ENCODE measurements around the gene ZNF512. TPM values are rescaled to one million over a fixed set of nuclear protein-coding genes. Genes with fewer than 3 reads are reported as not detected.
"Not testable (repeated sequence)": the region's sequence is repeated elsewhere in the genome, so short reads cannot be mapped to it uniquely, and the experiment has no call there.

The ZNF512 gene
- total and polyA plus RNA-seq, 8 donors = 6.1 to 20.5 (median 10.0) TPM

DNA sequence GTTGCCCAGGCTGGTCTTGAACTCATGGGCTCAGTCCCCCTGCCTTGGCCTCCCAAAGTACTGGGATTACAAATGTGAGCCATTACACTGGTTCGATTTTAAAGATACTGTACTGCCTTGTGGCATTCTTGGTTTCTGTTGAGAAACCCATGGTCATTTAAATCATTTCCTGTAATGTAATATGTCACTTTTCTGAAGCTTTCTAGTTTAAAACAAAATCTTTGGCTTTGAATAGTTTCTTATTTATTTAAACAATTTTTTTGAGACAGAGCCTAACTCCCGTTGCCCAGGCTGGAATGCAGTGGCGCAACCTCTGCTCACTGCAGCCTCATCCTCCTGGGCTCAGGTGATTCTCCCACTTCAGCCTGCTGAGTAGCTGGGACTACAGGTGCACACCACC lies 8.9 kb downstream of the ZNF512 start:
- FAIRE-seq (no peak), ATAC-seq (no peak)
- 93 to 99% methylated on average over 3 of the region's 3 CpGs for WGBS, 2 donors

DNA sequence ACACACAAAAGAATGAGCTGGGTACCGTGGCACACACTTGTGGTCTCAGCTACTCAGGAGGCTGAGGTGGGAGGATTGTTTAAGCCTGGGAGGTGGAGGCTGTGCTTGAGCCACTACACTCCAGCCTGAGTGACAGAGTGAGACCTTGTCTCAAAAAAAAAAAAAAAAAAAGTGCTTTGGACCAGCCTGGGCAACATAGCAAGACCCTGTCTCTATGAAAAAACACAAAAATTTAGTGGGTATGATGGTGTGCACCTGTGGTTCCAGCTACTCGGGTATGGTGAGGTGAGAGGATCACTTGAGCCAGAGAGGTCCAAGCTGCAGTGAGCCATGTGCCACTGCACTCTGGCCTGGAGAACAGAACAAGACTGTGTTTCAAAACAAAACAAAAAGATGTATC lies 10.4 kb downstream of the ZNF512 start:
- H3K36me3 ChIP-seq = no peaks in the 10 kb centered on the region
- DNase-seq (no peak), ATAC-seq (no peak), FAIRE-seq (no peak)
- H3K27ac ChIP-seq = no peak overlapping the region
- 97 to 98% methylated on average over 2 of the region's 2 CpGs for WGBS, 2 donors
- H3K9me3 ChIP-seq = no peaks in the 10 kb centered on the region
- H3K27me3 ChIP-seq = no peaks in the 10 kb centered on the region
- no peak overlapping the region for H3K4me3 ChIP-seq
- TF ChIP-seq, protein P1, sequence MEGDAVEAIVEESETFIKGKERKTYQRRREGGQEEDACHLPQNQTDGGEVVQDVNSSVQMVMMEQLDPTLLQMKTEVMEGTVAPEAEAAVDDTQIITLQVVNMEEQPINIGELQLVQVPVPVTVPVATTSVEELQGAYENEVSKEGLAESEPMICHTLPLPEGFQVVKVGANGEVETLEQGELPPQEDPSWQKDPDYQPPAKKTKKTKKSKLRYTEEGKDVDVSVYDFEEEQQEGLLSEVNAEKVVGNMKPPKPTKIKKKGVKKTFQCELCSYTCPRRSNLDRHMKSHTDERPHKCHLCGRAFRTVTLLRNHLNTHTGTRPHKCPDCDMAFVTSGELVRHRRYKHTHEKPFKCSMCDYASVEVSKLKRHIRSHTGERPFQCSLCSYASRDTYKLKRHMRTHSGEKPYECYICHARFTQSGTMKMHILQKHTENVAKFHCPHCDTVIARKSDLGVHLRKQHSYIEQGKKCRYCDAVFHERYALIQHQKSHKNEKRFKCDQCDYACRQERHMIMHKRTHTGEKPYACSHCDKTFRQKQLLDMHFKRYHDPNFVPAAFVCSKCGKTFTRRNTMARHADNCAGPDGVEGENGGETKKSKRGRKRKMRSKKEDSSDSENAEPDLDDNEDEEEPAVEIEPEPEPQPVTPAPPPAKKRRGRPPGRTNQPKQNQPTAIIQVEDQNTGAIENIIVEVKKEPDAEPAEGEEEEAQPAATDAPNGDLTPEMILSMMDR (IDR thresholded peaks at IDR 0.05) = no peak
- H3K4me1 ChIP-seq = peaks cover 0 to 3% (median 0%) of the 10 kb centered on the region in 3 donors
- intact Hi-C loops (cut with DNase I) = no loop called here

More for the DNA sequence above, 8.9 kb downstream of the ZNF512 start:
- H3K27ac ChIP-seq = no peak overlapping the region
- H3K4me1 ChIP-seq = peaks cover 0 to 3% (median 0%) of the 10 kb centered on the region in 3 donors
- intact Hi-C loops (cut with DNase I) = no loop called here
- no peaks in the 10 kb centered on the region for H3K27me3 ChIP-seq
- no peak overlapping the region for H3K4me3 ChIP-seq
- TF ChIP-seq, protein P1 (IDR thresholded peaks at IDR 0.05) = no peak
- H3K9me3 ChIP-seq = no peaks in the 10 kb centered on the region
- no peak for DNase-seq
- H3K36me3 ChIP-seq = no peaks in the 10 kb centered on the region

DNA sequence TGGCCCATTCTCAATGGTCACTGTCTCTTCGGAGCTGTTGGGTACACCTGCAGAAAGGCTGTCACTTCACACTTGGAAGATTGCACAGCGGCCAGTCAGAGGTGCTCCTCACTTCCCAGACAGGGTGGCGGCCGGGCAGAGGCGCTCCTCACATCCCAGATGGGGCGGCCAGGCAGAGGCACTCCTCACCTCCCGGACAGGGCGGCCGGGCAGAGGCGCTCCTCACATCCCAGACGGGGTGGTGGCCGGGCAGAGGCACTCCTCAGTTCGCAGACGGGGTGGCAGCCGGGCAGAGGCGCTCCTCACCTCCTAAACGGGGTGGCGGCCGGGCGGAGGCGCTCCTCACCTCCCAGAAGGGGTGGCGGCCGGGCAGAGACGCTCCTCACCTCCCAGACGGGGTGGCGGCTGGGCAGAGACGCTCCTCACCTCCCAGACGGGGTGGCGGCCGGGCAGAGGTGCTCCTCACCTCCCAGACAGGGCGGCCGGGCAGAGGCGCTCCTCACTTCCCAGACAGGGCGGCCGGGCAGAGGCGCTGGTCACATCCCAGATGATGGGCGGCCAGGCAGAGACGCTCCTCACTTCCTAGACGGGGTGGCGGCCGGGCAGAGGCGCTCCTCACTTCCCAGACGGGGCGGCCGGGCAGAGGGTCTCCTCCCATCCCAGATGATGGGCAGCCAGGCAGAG lies 11.3 kb downstream of the ZNF512 start:
- H3K4me1 ChIP-seq; H3K27ac ChIP-seq; H3K9me3 ChIP-seq; intact Hi-C loops (cut with DNase I); ATAC-seq; H3K4me3 ChIP-seq; FAIRE-seq; H3K27me3 ChIP-seq; H3K36me3 ChIP-seq: not testable (repeated sequence)
- 97 to 98% methylated on average over 42 to 45 of the region's 45 CpGs for WGBS, 2 donors
- peak in 1 of 6 donors; percentile 63 for DNase-seq

DNA sequence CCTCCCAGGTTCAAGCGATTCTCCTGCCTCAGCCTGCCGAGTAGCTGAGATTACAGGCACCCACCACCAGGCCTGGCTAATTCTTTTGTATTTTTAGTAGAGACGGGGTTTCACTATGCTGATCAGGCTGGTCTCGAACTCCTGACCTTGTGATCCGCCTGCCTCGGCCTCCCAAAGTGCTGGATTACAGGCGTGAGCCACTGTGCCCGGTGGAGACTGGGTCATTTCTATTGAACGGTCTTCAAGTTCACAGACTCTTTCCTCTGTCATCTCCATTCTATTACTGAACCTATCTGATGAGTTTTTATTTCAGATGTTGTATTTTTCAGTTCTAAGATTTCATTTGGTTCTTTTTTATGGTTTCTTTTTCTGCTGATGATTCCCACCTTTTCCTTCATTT lies 12.6 kb downstream of the ZNF512 start:
- H3K27me3 ChIP-seq; H3K36me3 ChIP-seq; H3K4me3 ChIP-seq; H3K9me3 ChIP-seq; H3K4me1 ChIP-seq; intact Hi-C loops (cut with DNase I); FAIRE-seq; DNase-seq; H3K27ac ChIP-seq; ATAC-seq: not testable (repeated sequence)
- WGBS, 2 donors = 98 to 99% methylated on average over 9 of the region's 9 CpGs

DNA sequence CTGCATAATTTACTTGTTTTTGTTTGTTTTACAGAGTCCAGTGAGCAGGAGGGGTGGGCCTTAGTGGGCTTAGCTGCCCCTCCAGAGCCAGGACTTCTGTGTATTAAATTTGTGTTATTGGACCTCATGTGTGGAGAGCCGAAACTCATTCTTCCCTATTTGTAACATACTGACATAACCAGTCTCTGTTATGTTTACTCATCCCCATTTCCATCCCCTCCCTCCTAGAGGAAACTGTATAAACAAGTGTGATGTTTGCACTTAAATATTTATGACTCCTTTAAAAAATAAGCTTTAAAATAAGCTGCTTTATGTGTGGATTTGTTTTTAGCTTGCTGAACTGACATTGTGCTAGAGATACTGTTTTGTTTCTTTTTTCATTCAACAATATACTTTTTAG lies 13.8 kb downstream of the ZNF512 start:
- DNase-seq (no peak), FAIRE-seq (no peak), ATAC-seq (no peak)
- Histone ChIP-seq H3K27ac (no peak overlapping the region), H3K36me3 (peaks cover 0 to 13% (median under 1%) of the 10 kb centered on the region in 3 donors), H3K9me3 (no peaks in the 10 kb centered on the region), H3K27me3 (no peaks in the 10 kb centered on the region), H3K4me1 (peaks cover 0 to 3% (median 0%) of the 10 kb centered on the region in 3 donors), H3K4me3 (no peak overlapping the region)
- intact Hi-C loops (cut with DNase I) = no loop called here
- WGBS, 2 donors = 89 to 97% methylated on average over 1 of the region's 1 CpG
- TF ChIP-seq, protein P1 (IDR thresholded peaks at IDR 0.05) = no peak

DNA sequence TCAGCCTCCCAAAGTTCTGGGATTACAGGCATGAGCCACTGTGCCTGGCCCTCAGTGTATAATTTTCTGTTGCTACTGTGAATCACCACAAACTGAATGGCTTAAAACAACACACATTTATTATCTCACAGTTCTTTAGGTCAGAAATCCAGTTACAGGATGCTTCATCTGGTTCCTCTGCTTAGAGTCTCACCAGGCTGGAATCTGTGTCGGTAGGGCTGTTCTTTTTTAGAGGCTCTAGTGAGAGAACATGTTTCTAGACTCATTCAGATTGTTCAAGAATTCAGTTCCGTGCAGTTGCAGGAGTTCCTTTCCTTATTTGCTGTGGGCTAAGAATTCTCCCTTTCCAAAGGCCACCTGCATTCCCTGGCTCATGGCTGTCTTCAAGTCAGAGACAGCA lies 23.8 kb downstream of the ZNF512 start:
- Histone ChIP-seq H3K27me3 (no peaks in the 10 kb centered on the region), H3K9me3 (no peaks in the 10 kb centered on the region), H3K27ac (no peak overlapping the region), H3K36me3 (peaks cover 0 to 29% (median 13%) of the 10 kb centered on the region in 3 donors), H3K4me1 (no peaks in the 10 kb centered on the region), H3K4me3 (no peak overlapping the region)
- TF ChIP-seq, protein P1 (IDR thresholded peaks at IDR 0.05) = no peak
- FAIRE-seq (no peak), DNase-seq (no peak), ATAC-seq (no peak)
- intact Hi-C loops (cut with DNase I) = no loop called here
- 80 to 84% methylated on average over 2 of the region's 2 CpGs for WGBS, 2 donors
